GM18526 (cell line): Measurements from ENCODE around the gene GNB1L.

Source experiments
- POLR2A ChIP-seq: IDR thresholded peaks from 3 replicates; pipeline ENCODE4 v1.6.1; 2011; ENCODE audit not compliant: insufficient read length; ENCODE audit errors: extremely low read depth

The GNB1L gene

GRCh38 chr22:19772673-19773469 lies 81.8 kb downstream of the GNB1L start:
- TF ChIP-seq POLR2A: no peak

- TF ChIP-seq POLR2A: no peak
Observed at GRCh38 chr22:19772422-19772672, 82.3 kb downstream of the GNB1L start.

- TF ChIP-seq POLR2A: no peak
Observed at GRCh38 chr22:19770349-19771220, 84.1 kb downstream of the GNB1L start.

- TF ChIP-seq POLR2A: no peak
Observed at GRCh38 chr22:19769393-19769715, 85.3 kb downstream of the GNB1L start.

- TF ChIP-seq POLR2A: no peak
Observed at GRCh38 chr22:19767427-19768341, 87.0 kb downstream of the GNB1L start.

- TF ChIP-seq POLR2A: no peak
Observed at GRCh38 chr22:19766511-19767426, 87.9 kb downstream of the GNB1L start.

- TF ChIP-seq POLR2A: no peak
Observed at GRCh38 chr22:19766240-19766510, 88.5 kb downstream of the GNB1L start.

GRCh38 chr22:19765477-19766239 lies 89.0 kb downstream of the GNB1L start:
- TF ChIP-seq POLR2A: no peak

- no peak for TF ChIP-seq POLR2A
Observed at GRCh38 chr22:19764636-19765476, 89.8 kb downstream of the GNB1L start.

GRCh38 chr22:19764299-19764593 lies 90.4 kb downstream of the GNB1L start:
- no peak for TF ChIP-seq POLR2A

GRCh38 chr22:19763458-19764298 lies 91.0 kb downstream of the GNB1L start:
- TF ChIP-seq POLR2A: no peak
